PC-9 (cell line): Measurements from ENCODE around the gene CTBP2. TPM values are rescaled to one million over a fixed set of nuclear protein-coding genes. Genes with fewer than 3 reads are reported as not detected.

Experiments
- BruUV-seq: library from RNA; stranded (reverse); fragments of 400-500 nt; replicated peaks from 2 replicates; lab custom pipeline; 2021; lab: Mats Ljungman, UMichigan
- CTCF ChIA-PET: fragments of 300-600 bp; sonication (Branson Sonifier 250); formaldehyde crosslinking; loops from one replicate; lab custom pipeline; 2022; ENCODE audit warnings: antibody characterized with exemption; lab: Charles Lee
- POLR2A ChIA-PET: fragments of 300-600 bp; sonication (Branson Sonifier 250); formaldehyde crosslinking; loops from one replicate; lab custom pipeline; 2022; ENCODE audit warnings: antibody characterized with exemption; ENCODE audit not compliant: unreplicated experiment; lab: Charles Lee
- DNase-seq, 2 experiments: peaks; one replicate each; pipeline versions ENCODE4 v3.0.0 to v3.0.0-alpha.2; 2015 to 2022; ENCODE audit warnings: mixed read lengths in 1 of 2
- H2AFZ ChIP-seq: fragments of 200-600 bp; sonication (generic); 2 replicates; pipeline ENCODE4 v1.8.1; 2017; ENCODE audit warnings: antibody characterized with exemption
- H3F3A ChIP-seq: fragments of 200-600 bp; sonication (generic); 2 replicates; pipeline ENCODE4 v1.8.1; 2017; ENCODE audit warnings: antibody characterized with exemption, mild to moderate bottlenecking, low read depth; ENCODE audit not compliant: insufficient read depth
- H3K27ac ChIP-seq: fragments of 200-600 bp; sonication (generic); 2 replicates; pipeline ENCODE4 v1.6.1; 2016; ENCODE audit warnings: mixed run types
- H3K27me3 ChIP-seq: fragments of 200-600 bp; sonication (generic); 2 replicates; pipeline ENCODE4 v1.6.1; 2016; ENCODE audit warnings: low read depth, mixed run types; ENCODE audit not compliant: insufficient read depth
- H3K36me3 ChIP-seq: fragments of 200-600 bp; sonication (generic); 2 replicates; pipeline ENCODE4 v1.6.1; 2016; ENCODE audit warnings: low read depth, mixed run types
- H3K4me1 ChIP-seq: fragments of 200-600 bp; sonication (generic); replicated peaks from 2 replicates; pipeline ENCODE4 v1.6.1; 2016; ENCODE audit warnings: mixed run types; ENCODE audit not compliant: insufficient read depth
- H3K4me2 ChIP-seq: fragments of 200-600 bp; sonication (generic); 2 replicates; pipeline ENCODE4 v1.6.1; 2017; ENCODE audit warnings: mixed run types
- H3K4me3 ChIP-seq: fragments of 200-600 bp; sonication (generic); 2 replicates; pipeline ENCODE4 v1.6.1; 2016; ENCODE audit warnings: mixed run types
- H3K79me2 ChIP-seq: fragments of 200-600 bp; sonication (generic); 2 replicates; pipeline ENCODE4 v1.6.1; 2017; ENCODE audit warnings: low read depth, mixed run types
- H3K9me2 ChIP-seq: fragments of 200-600 bp; sonication (generic); 2 replicates; pipeline ENCODE4 v1.8.1; 2017; ENCODE audit warnings: mild to moderate bottlenecking; ENCODE audit not compliant: insufficient read depth
- H3K9me3 ChIP-seq: fragments of 200-600 bp; sonication (generic); 2 replicates; pipeline ENCODE4 v1.8.1; 2016; ENCODE audit warnings: low read depth; ENCODE audit not compliant: insufficient read depth
- H4K20me1 ChIP-seq: fragments of 200-600 bp; sonication (generic); 2 replicates; pipeline ENCODE4 v1.8.1; 2017; ENCODE audit not compliant: insufficient read depth
- CTCF ChIP-seq: fragments of 200-600 bp; sonication (generic); conservative IDR thresholded peaks from 2 replicates; pipeline ENCODE4 v1.6.1; 2017; ENCODE audit warnings: mixed run types, antibody characterized with exemption, mild to moderate bottlenecking, moderate library complexity
- EZH2 ChIP-seq: fragments of 200-600 bp; sonication (generic); IDR thresholded peaks from 2 replicates; pipeline ENCODE4 v1.8.0; 2017; ENCODE audit warnings: antibody characterized with exemption, low read depth
- intact Hi-C: fragments of 100-400 bp; cut with micrococcal nuclease; formaldehyde crosslinking; loops from one replicate; pipeline ENCODE4 v1.10.0; 2022; ENCODE audit not compliant: unreplicated experiment
- total RNA-seq: library from RNA; stranded (reverse); gene quantifications from 2 replicates; pipeline ENCODE4 v1.2.3, GENCODE V29; 2021

CTBP2 gene
- total RNA-seq, 1 experiment from 2014 or later, result 60.5 TPM

GRCh38 chr10:125123476-125124114 is 36.8 kb downstream of the CTBP2 start:
- H3K9me3 ChIP-seq, result no peaks in the 10 kb centered on the region
- no peaks in the 10 kb centered on the region for H3K9me2 ChIP-seq
- POLR2A ChIA-PET, result no interaction called here
- H2AFZ ChIP-seq, result no peak overlapping the region
- intact Hi-C loops, result loop anchor here (2.0 to 5.0 kb wide), 3 partner anchors 34 to 76 kb away; no protein-coding TSS in a partner anchor
- peaks cover 77% of the 10 kb centered on the region for H4K20me1 ChIP-seq
- CTCF ChIA-PET, result no interaction called here
- peak; percentile 84 to 89 for DNase-seq
- H3K36me3 ChIP-seq, result 0 out of 2 replicates have a peak, but pooled peaks cover 3% of the 10 kb centered on the region
- peak overlapping the region; percentile 54 for H3K4me2 ChIP-seq
- H3K27ac ChIP-seq, result peak overlapping the region; percentile 82
- BruUV-seq, result no TSS peak
- peaks cover 6% of the 10 kb centered on the region; the same call in 1 of the 2 replicates for H3F3A ChIP-seq
- no peaks in the 10 kb centered on the region for H3K27me3 ChIP-seq
- H3K79me2 ChIP-seq, result peaks cover 94% of the 10 kb centered on the region
- peaks cover 26% of the 10 kb centered on the region for H3K4me1 ChIP-seq
- H3K4me3 ChIP-seq, result no peak overlapping the region
- TF ChIP-seq EZH2 (no peak), CTCF (no peak)

DNA sequence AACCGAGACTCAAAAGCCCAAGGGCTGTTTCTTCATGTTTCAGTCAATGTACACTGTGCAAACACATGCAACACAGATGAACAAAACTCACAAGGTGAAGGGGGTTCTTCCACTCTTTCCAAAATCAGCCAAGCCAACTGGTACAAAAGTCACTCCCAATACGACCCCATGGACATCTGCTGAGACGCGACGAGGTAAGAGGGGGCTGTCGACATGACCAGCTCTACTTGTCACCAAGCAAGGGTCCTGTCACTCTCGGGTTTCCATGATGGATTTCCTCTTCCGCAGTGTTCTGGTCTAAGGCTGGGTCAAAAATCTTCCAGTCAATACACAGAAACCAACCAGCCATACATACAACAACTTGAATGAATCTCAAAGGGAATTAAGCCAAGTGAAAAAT is 37.8 kb downstream of the CTBP2 start:
- Histone ChIP-seq H3F3A (peaks cover 6% of the 10 kb centered on the region; the same call in 1 of the 2 replicates), H3K27me3 (no peaks in the 10 kb centered on the region), H3K4me2 (no peak overlapping the region), H3K4me3 (no peak overlapping the region), H3K36me3 (0 out of 2 replicates have a peak, but pooled peaks cover under 1% of the 10 kb centered on the region), H3K27ac (no peak overlapping the region), H3K4me1 (peaks cover 26% of the 10 kb centered on the region), H3K9me2 (no peaks in the 10 kb centered on the region), H3K9me3 (no peaks in the 10 kb centered on the region), H2AFZ (no peak overlapping the region), H4K20me1 (peaks cover 70% of the 10 kb centered on the region), H3K79me2 (peaks cover 92% of the 10 kb centered on the region)
- no peak for DNase-seq
- no peak for TF ChIP-seq CTCF
- no peak for TF ChIP-seq EZH2
- ChIA-PET CTCF (no interaction called here), POLR2A (no interaction called here)
- intact Hi-C loops, result loop anchor here (2.0 to 5.0 kb wide), 3 partner anchors 35 to 75 kb away; no protein-coding TSS in a partner anchor
- BruUV-seq, result no TSS peak

DNA sequence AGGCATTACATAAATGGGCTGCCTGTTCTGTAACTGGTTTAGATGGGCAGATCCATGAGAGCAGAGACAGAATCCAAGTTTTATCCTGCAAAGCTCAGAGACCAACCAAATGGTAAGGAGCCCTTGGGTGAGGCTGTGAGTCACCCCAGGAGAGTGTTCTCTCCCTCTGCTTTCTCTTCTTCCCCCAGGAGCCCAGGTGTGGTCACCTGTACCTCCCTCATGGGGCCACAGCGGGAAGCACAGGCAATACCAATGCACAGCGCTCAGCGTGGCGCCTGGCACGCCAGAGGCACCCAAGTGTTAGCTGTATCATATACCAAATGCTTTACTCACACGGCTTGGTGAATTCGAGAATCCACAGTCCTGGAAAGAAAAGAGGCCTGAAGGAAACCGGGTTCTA is 39.4 kb downstream of the CTBP2 start:
- ChIA-PET CTCF (interaction anchor here (0.5 kb wide), 1 partner anchor 592 kb away, joined by 14 read pairs; no protein-coding TSS in a partner anchor), POLR2A (no interaction called here)
- intact Hi-C loops, result loop anchor here (5.0 kb wide), 2 partner anchors 36 to 74 kb away; no protein-coding TSS in a partner anchor
- Histone ChIP-seq H3K79me2 (peaks cover 92% of the 10 kb centered on the region), H3K36me3 (no peaks in the 10 kb centered on the region), H3K9me3 (no peaks in the 10 kb centered on the region), H3K4me2 (no peak overlapping the region), H4K20me1 (peaks cover 70% of the 10 kb centered on the region), H3K27ac (peak overlapping the region; percentile 12; the same call in 1 of the 2 replicates), H3K4me3 (no peak overlapping the region), H2AFZ (no peak overlapping the region), H3K9me2 (no peaks in the 10 kb centered on the region), H3K27me3 (no peaks in the 10 kb centered on the region), H3K4me1 (peaks cover 26% of the 10 kb centered on the region), H3F3A (peaks cover 6% of the 10 kb centered on the region; the same call in 1 of the 2 replicates)
- peak; percentile 49 to 58 for DNase-seq
- TF ChIP-seq EZH2, result no peak
- no peak for TF ChIP-seq CTCF
- BruUV-seq, result no TSS peak
